Endometrium (tissue), 2 donors: Measurements from ENCODE around the gene WDFY1.

ENCODE experiments used
- FAIRE-seq: peaks from 2 replicates; lab custom pipeline; 2012; peaks lifted over from hg19 to GRCh38; lab: Jason Lieb, UNC
- donor health status: control.
- donor health status: control.

WDFY1 gene

GRCh38 chr2:223856584-223856983 is 88.6 kb downstream of the WDFY1 start:
- FAIRE-seq, result no peak

- no peak for FAIRE-seq
Measured at GRCh38 chr2:223856021-223856420, 89.1 kb downstream of the WDFY1 start.

GRCh38 chr2:223855426-223855825 is 89.7 kb downstream of the WDFY1 start:
- no peak for FAIRE-seq

GRCh38 chr2:223854741-223855140 is 90.4 kb downstream of the WDFY1 start:
- no peak for FAIRE-seq

- FAIRE-seq, result no peak
Measured at GRCh38 chr2:223853425-223853837, 91.7 kb downstream of the WDFY1 start.

- FAIRE-seq, result no peak
Measured at GRCh38 chr2:223852281-223852795, 92.8 kb downstream of the WDFY1 start.

- FAIRE-seq, result no peak
Measured at GRCh38 chr2:223847410-223847809, 97.7 kb downstream of the WDFY1 start.

GRCh38 chr2:223846515-223846914 is 98.6 kb downstream of the WDFY1 start:
- FAIRE-seq, result no peak

- no peak for FAIRE-seq
Measured at GRCh38 chr2:223841436-223842190, 103.5 kb downstream of the WDFY1 start.

GRCh38 chr2:223837287-223838061 is 107.7 kb downstream of the WDFY1 start, which contains the start of gene AP1S3:
Gene AP1S3, minus strand, starts transcription at chr2:223837582. Its CDS starts 132 bp downstream, at chr2:223837450.
- no peak for FAIRE-seq

- no peak for FAIRE-seq
Measured at GRCh38 chr2:223835701-223836532, 109.2 kb downstream of the WDFY1 start.

- FAIRE-seq, result no peak
Measured at GRCh38 chr2:223834431-223834830, 110.7 kb downstream of the WDFY1 start.

- no peak for FAIRE-seq
Measured at GRCh38 chr2:223832241-223832903, 112.8 kb downstream of the WDFY1 start.

- no peak for FAIRE-seq
Measured at GRCh38 chr2:223829128-223829527, 116.0 kb downstream of the WDFY1 start.

- no peak for FAIRE-seq
Measured at GRCh38 chr2:223828314-223828713, 116.8 kb downstream of the WDFY1 start.

- FAIRE-seq, result no peak
Measured at GRCh38 chr2:223826995-223827394, 118.1 kb downstream of the WDFY1 start.
